ENCODE measurements around the gene PRRC2C. TPM values are rescaled to one million over a fixed set of nuclear protein-coding genes. Genes with fewer than 3 reads are reported as not detected.
"Not testable (repeated sequence)": the region's sequence is repeated elsewhere in the genome, so short reads cannot be mapped to it uniquely, and the experiment has no call there.

The PRRC2C gene
- total RNA-seq, 1 experiment from 2014 or later: 37.8 TPM

- no peak for DNase-seq (ENCODE audit: low spot score)
Measured at GRCh38 chr1:171500304-171500703, 15.0 kb downstream of the PRRC2C start.

GRCh38 chr1:171500803-171501202, 15.5 kb downstream of the PRRC2C start:
- no peak for DNase-seq (ENCODE audit: low spot score)

GRCh38 chr1:171501305-171502024, 16.1 kb downstream of the PRRC2C start:
- no peak for DNase-seq (ENCODE audit: low spot score)

GRCh38 chr1:171506525-171507304, 21.4 kb downstream of the PRRC2C start:
- DNase-seq (ENCODE audit: low spot score): no peak

GRCh38 chr1:171507435-171507834, 22.1 kb downstream of the PRRC2C start:
- DNase-seq (ENCODE audit: low spot score): no peak

- DNase-seq (ENCODE audit: low spot score): no peak
Measured at GRCh38 chr1:171509191-171509590, 23.9 kb downstream of the PRRC2C start.

- DNase-seq (ENCODE audit: low spot score): no peak
Measured at GRCh38 chr1:171513743-171514142, 28.4 kb downstream of the PRRC2C start.

- DNase-seq (ENCODE audit: low spot score): no peak
Measured at GRCh38 chr1:171515299-171515698, 30.0 kb downstream of the PRRC2C start.

GRCh38 chr1:171515741-171516140, 30.4 kb downstream of the PRRC2C start:
- no peak for DNase-seq (ENCODE audit: low spot score)

GRCh38 chr1:171521567-171521966, 36.2 kb downstream of the PRRC2C start:
- DNase-seq (ENCODE audit: low spot score): no peak

- no peak for DNase-seq (ENCODE audit: low spot score)
Measured at GRCh38 chr1:171530676-171531075, 45.3 kb downstream of the PRRC2C start.

- DNase-seq (ENCODE audit: low spot score): no peak
Measured at GRCh38 chr1:171532520-171532919, 47.2 kb downstream of the PRRC2C start.

GRCh38 chr1:171545523-171545922, 60.2 kb downstream of the PRRC2C start:
- no peak for DNase-seq (ENCODE audit: low spot score)

- DNase-seq (ENCODE audit: low spot score): no peak
Measured at GRCh38 chr1:171550050-171550449, 64.7 kb downstream of the PRRC2C start.

- DNase-seq (ENCODE audit: low spot score): not testable (repeated sequence)
Measured at GRCh38 chr1:171550598-171551100, 65.3 kb downstream of the PRRC2C start.

- DNase-seq (ENCODE audit: low spot score): not testable (repeated sequence)
Measured at GRCh38 chr1:171553960-171554359, 68.6 kb downstream of the PRRC2C start.

GRCh38 chr1:171563675-171564074, 78.3 kb downstream of the PRRC2C start:
- no peak for DNase-seq (ENCODE audit: low spot score)

- no peak for DNase-seq (ENCODE audit: low spot score)
Measured at GRCh38 chr1:171566467-171566866, 81.1 kb downstream of the PRRC2C start.

- no peak for DNase-seq (ENCODE audit: low spot score)
Measured at GRCh38 chr1:171570295-171570694, 85.0 kb downstream of the PRRC2C start.

- no peak for DNase-seq (ENCODE audit: low spot score)
Measured at GRCh38 chr1:171576144-171576543, 90.8 kb downstream of the PRRC2C start.

- DNase-seq (ENCODE audit: low spot score): no peak
Measured at GRCh38 chr1:171581226-171581625, 95.9 kb downstream of the PRRC2C start.

- DNase-seq (ENCODE audit: low spot score): no peak
Measured at GRCh38 chr1:171581766-171582165, 96.4 kb downstream of the PRRC2C start.

- no peak for DNase-seq (ENCODE audit: low spot score)
Measured at GRCh38 chr1:171582589-171582988, 97.3 kb downstream of the PRRC2C start.

All from H4 (cell line).